H4 (cell line): ENCODE data around the gene MMP17. TPM values are rescaled to one million over a fixed set of nuclear protein-coding genes. Genes with fewer than 3 reads are reported as not detected.

Experiments used
- DNase-seq: peaks from one replicate; pipeline ENCODE4 v3.0.0-alpha.2; 2015; ENCODE audit warnings: low spot score
- total RNA-seq: library from RNA; depleted of rRNA; stranded (reverse); fragments of >200 nt; shearing (Covaris generic); gene quantifications from 2 replicates; pipeline ENCODE4 v1.2.3, GENCODE V29; 2014

The MMP17 gene
- total RNA-seq, 1 experiment from 2014 or later = 5.0 TPM

GRCh38 chr12:131848753-131849152, 20.6 kb downstream of the MMP17 start:
- DNase-seq = no peak

- DNase-seq = no peak
Observed at GRCh38 chr12:131849700-131850553, 21.7 kb downstream of the MMP17 start.

- DNase-seq = peak; percentile 58
Observed at GRCh38 chr12:131850856-131851559, 22.8 kb downstream of the MMP17 start.

GRCh38 chr12:131851741-131852550, 23.8 kb downstream of the MMP17 start:
- DNase-seq = no peak

- no peak for DNase-seq
Observed at GRCh38 chr12:131852551-131853299, 24.5 kb downstream of the MMP17 start.

- no peak for DNase-seq
Observed at GRCh38 chr12:131853832-131854797, 25.9 kb downstream of the MMP17 start.

- DNase-seq = no peak
Observed at GRCh38 chr12:131854861-131855476, 26.8 kb downstream of the MMP17 start.

GRCh38 chr12:131855521-131856142, 27.4 kb downstream of the MMP17 start:
- DNase-seq = no peak

- DNase-seq = no peak
Observed at GRCh38 chr12:131856366-131857097, 28.3 kb downstream of the MMP17 start.

GRCh38 chr12:131857908-131858850, 30.0 kb downstream of the MMP17 start:
- no peak for DNase-seq

- DNase-seq = peak; percentile 90
Observed at GRCh38 chr12:131860472-131861260, 32.5 kb downstream of the MMP17 start.

GRCh38 chr12:131861261-131862083, 33.3 kb downstream of the MMP17 start:
- no peak for DNase-seq

GRCh38 chr12:131862084-131862441, 33.9 kb downstream of the MMP17 start:
- DNase-seq = no peak

- DNase-seq = no peak
Observed at GRCh38 chr12:131862600-131862993, 34.4 kb downstream of the MMP17 start.

GRCh38 chr12:131862994-131863710, 35.0 kb downstream of the MMP17 start:
- DNase-seq = no peak
